Measurements from ENCODE around the gene YY1. TPM values are rescaled to one million over a fixed set of nuclear protein-coding genes. Genes with fewer than 3 reads are reported as not detected.

Gene YY1
- total and polyA plus RNA-seq, 2 of the 8 experiments (the other 6 are each of a cell fraction or from before 2014, with no cell fraction given) = 26.4 to 106 TPM

DNA sequence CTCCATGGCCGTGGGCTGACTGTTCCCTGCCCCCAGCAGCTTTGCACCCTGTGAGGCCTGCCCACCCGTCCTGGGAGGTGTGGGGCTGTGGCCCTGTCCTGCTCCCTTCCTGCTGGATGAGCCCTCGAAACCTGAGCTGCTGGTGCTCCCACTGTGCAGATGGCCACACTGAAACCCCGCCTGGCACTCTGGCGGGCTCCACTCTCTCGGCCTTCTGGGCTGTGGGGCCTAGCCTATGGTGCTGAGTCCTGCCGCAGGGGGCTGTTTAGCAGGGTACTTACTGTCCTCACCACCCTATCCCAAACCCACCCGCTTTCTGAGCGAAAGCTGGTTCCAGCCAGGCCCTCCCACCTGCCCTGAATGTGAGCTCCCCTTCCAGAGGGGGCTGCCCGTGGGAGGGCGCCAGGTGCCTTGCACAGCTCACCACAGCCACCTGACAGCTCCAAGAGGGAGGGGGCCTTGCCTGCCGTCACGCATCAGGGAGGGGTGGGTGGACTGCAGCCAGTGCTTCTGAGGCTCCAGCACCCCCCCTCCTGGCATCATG is 91.5 kb downstream of the YY1 start (continued):
- TF ChIP-seq, protein P1, sequence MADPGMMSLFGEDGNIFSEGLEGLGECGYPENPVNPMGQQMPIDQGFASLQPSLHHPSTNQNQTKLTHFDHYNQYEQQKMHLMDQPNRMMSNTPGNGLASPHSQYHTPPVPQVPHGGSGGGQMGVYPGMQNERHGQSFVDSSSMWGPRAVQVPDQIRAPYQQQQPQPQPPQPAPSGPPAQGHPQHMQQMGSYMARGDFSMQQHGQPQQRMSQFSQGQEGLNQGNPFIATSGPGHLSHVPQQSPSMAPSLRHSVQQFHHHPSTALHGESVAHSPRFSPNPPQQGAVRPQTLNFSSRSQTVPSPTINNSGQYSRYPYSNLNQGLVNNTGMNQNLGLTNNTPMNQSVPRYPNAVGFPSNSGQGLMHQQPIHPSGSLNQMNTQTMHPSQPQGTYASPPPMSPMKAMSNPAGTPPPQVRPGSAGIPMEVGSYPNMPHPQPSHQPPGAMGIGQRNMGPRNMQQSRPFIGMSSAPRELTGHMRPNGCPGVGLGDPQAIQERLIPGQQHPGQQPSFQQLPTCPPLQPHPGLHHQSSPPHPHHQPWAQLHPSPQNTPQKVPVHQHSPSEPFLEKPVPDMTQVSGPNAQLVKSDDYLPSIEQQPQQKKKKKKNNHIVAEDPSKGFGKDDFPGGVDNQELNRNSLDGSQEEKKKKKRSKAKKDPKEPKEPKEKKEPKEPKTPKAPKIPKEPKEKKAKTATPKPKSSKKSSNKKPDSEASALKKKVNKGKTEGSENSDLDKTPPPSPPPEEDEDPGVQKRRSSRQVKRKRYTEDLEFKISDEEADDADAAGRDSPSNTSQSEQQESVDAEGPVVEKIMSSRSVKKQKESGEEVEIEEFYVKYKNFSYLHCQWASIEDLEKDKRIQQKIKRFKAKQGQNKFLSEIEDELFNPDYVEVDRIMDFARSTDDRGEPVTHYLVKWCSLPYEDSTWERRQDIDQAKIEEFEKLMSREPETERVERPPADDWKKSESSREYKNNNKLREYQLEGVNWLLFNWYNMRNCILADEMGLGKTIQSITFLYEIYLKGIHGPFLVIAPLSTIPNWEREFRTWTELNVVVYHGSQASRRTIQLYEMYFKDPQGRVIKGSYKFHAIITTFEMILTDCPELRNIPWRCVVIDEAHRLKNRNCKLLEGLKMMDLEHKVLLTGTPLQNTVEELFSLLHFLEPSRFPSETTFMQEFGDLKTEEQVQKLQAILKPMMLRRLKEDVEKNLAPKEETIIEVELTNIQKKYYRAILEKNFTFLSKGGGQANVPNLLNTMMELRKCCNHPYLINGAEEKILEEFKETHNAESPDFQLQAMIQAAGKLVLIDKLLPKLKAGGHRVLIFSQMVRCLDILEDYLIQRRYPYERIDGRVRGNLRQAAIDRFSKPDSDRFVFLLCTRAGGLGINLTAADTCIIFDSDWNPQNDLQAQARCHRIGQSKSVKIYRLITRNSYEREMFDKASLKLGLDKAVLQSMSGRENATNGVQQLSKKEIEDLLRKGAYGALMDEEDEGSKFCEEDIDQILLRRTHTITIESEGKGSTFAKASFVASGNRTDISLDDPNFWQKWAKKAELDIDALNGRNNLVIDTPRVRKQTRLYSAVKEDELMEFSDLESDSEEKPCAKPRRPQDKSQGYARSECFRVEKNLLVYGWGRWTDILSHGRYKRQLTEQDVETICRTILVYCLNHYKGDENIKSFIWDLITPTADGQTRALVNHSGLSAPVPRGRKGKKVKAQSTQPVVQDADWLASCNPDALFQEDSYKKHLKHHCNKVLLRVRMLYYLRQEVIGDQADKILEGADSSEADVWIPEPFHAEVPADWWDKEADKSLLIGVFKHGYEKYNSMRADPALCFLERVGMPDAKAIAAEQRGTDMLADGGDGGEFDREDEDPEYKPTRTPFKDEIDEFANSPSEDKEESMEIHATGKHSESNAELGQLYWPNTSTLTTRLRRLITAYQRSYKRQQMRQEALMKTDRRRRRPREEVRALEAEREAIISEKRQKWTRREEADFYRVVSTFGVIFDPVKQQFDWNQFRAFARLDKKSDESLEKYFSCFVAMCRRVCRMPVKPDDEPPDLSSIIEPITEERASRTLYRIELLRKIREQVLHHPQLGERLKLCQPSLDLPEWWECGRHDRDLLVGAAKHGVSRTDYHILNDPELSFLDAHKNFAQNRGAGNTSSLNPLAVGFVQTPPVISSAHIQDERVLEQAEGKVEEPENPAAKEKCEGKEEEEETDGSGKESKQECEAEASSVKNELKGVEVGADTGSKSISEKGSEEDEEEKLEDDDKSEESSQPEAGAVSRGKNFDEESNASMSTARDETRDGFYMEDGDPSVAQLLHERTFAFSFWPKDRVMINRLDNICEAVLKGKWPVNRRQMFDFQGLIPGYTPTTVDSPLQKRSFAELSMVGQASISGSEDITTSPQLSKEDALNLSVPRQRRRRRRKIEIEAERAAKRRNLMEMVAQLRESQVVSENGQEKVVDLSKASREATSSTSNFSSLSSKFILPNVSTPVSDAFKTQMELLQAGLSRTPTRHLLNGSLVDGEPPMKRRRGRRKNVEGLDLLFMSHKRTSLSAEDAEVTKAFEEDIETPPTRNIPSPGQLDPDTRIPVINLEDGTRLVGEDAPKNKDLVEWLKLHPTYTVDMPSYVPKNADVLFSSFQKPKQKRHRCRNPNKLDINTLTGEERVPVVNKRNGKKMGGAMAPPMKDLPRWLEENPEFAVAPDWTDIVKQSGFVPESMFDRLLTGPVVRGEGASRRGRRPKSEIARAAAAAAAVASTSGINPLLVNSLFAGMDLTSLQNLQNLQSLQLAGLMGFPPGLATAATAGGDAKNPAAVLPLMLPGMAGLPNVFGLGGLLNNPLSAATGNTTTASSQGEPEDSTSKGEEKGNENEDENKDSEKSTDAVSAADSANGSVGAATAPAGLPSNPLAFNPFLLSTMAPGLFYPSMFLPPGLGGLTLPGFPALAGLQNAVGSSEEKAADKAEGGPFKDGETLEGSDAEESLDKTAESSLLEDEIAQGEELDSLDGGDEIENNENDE (IDR thresholded peaks at IDR 0.05; ENCODE audit: insufficient replicate concordance, low read length) = no peak
- TF ChIP-seq, protein P2, sequence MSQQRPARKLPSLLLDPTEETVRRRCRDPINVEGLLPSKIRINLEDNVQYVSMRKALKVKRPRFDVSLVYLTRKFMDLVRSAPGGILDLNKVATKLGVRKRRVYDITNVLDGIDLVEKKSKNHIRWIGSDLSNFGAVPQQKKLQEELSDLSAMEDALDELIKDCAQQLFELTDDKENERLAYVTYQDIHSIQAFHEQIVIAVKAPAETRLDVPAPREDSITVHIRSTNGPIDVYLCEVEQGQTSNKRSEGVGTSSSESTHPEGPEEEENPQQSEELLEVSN (IDR thresholded peaks at IDR 0.05) = no peak
- TF ChIP-seq PHF8 (conservative IDR thresholded peaks at IDR 0.05; ENCODE audit: low read depth, low read length) (no peak), POLR2A (IDR thresholded peaks at IDR 0.05; ENCODE audit: control extremely low read depth in 1 of 2, low read depth in 2 of 2, low read length in 2 of 2) (no peak), POU5F1 (IDR thresholded peaks at IDR 0.05; ENCODE audit: low read depth, low read length) (no peak), GTF2F1 (IDR thresholded peaks at IDR 0.05; ENCODE audit: borderline replicate concordance, low read depth, low read length) (no peak), BRCA1 (IDR thresholded peaks at IDR 0.05; ENCODE audit: low read depth, low read length) (no peak)
- TF ChIP-seq, protein P3, sequence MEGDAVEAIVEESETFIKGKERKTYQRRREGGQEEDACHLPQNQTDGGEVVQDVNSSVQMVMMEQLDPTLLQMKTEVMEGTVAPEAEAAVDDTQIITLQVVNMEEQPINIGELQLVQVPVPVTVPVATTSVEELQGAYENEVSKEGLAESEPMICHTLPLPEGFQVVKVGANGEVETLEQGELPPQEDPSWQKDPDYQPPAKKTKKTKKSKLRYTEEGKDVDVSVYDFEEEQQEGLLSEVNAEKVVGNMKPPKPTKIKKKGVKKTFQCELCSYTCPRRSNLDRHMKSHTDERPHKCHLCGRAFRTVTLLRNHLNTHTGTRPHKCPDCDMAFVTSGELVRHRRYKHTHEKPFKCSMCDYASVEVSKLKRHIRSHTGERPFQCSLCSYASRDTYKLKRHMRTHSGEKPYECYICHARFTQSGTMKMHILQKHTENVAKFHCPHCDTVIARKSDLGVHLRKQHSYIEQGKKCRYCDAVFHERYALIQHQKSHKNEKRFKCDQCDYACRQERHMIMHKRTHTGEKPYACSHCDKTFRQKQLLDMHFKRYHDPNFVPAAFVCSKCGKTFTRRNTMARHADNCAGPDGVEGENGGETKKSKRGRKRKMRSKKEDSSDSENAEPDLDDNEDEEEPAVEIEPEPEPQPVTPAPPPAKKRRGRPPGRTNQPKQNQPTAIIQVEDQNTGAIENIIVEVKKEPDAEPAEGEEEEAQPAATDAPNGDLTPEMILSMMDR (IDR thresholded peaks at IDR 0.05; ENCODE audit: control extremely low read depth in 1 of 3, insufficient read depth in 1 of 3, low read depth in 1 of 3, low read length in 3 of 3) = no peak
